ENCODE measurements around the gene FUZ.

The FUZ gene, protein sequence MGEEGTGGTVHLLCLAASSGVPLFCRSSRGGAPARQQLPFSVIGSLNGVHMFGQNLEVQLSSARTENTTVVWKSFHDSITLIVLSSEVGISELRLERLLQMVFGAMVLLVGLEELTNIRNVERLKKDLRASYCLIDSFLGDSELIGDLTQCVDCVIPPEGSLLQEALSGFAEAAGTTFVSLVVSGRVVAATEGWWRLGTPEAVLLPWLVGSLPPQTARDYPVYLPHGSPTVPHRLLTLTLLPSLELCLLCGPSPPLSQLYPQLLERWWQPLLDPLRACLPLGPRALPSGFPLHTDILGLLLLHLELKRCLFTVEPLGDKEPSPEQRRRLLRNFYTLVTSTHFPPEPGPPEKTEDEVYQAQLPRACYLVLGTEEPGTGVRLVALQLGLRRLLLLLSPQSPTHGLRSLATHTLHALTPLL

GRCh38 chr19:49812997-49813861 is at the start of gene FUZ:
TSS of gene FUZ (minus strand) at chr19:49813292. CDS start at chr19:49813106, 186 bp downstream.
- peak; percentile 95 to 100 (median 98) for DNase-seq
- intact Hi-C loops (cut with DNase I): loop anchor here (1.0 kb wide), 1 partner anchor 64 kb away; the partner anchor contains the start of genes AKT1S1 and TBC1D17

- no peak for DNase-seq
- intact Hi-C loops (cut with DNase I): no loop called here
Observed at GRCh38 chr19:49862391-49863253, 49.5 kb upstream of the FUZ start.

DNA sequence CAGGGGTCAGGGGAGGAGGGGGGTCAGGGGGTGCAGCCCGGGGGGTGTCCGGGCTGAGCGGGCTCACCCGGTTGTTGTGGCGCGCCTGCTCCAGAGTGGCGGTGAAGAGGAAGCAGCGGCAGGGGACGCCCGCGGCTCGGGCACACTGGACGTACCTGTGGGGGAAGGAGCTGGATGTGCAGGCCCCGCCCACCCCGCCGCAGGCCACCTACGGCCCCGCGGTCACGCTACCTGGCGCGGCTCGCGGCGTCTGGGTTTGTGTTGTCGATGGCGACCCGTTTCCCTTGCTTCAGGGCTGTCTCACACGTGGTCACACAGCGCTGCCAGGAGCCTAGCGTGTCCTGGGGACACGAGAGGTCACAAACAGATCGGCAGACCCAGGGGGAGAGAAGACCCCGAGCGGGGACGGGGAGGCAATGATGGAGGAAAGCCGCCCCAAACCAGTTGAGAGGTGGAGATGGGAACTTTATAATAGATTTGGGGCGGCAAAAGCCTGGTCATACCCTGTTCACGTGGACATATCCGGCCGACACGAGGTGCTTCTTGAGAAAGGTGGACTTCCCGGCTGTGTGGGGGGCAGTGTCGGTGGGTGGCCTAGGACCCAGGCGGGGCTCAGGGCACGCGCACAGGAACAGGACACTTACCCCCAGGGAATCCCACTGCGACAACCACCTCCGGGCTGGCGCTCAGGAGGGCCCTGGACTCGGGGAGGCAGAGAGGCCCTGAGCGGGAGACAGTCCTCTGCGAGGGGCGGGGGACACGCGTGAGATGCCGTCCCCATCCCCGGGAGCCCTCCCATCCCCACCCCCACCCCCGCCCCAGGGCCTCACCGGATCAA is 48.7 kb upstream of the FUZ start:
- DNase-seq: no peak
- intact Hi-C loops (cut with DNase I): no loop called here

DNA sequence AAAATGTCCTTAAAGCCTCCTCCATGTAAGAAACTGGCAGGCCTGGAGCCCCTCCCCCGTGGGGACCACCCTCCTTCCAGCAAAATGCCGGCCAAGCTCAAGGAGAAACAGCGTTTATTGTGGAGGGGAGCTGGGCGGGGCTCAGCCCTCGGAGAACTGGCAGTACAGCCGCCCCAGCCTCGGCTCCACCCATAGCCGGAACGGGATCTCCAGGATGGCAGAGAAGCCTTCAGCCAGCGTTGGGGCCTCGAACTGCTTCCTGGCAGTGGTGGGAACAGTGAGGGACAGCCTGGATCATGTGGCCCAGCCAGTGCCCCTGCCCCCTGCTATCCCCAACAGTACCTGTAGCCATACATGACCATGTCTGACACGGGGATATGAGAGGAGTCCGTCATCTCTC is 48.0 kb upstream of the FUZ start:
- intact Hi-C loops (cut with DNase I): no loop called here
- DNase-seq: peak in 1 of 10 donors; percentile 89

- no peak for DNase-seq
- intact Hi-C loops (cut with DNase I): no loop called here
Observed at GRCh38 chr19:49860336-49861102, 47.4 kb upstream of the FUZ start.

DNA sequence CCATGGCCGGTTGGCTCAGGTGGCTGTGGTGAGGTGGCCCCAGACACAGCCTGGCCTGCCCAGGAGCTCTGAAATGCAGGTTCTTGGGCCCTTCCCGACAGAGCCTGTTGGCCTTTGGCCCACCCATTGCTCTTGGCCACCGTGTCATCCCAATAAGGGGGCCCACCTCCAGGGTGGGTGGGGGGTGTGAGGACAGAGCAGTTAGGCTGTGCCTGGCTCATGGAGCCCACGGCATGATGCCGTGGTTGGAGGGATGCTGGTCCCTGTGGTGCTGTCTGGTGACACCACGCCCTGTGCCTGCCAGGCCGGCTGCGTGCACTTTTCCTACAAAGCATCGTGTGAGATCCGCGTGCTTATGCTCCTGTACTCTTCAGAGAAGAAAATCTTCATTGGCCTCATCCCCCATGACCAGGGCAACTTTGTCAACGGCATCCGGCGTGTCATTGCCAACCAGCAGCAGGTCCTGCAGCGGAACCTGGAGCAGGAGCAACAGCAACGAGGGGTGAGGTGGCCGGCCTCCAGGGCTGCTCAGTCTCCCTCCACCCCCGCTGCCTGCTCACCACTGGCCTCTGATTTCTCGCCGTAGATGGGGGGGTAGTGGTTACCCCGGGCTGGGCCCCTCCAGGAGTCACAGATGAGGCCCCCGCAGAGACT is 46.7 kb upstream of the FUZ start:
- no peak for DNase-seq
- intact Hi-C loops (cut with DNase I): no loop called here

GRCh38 chr19:49858088-49858985 is 45.2 kb upstream of the FUZ start:
- intact Hi-C loops (cut with DNase I): no loop called here
- peak in 5 of 10 donors; percentile 38 to 93 (median 69) for DNase-seq

DNA sequence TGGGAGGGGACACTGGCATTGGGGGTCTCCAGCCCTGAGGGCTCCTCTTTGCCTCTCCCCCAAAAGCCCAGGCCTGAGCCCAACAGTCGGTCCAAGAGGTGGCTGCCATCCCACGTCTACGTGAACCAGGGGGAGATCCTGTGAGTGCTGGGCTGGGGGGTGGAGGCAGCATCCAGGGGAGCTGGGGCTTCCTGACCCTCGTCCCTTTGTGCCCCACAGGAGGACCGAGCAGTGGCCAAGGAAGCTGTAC is 44.7 kb upstream of the FUZ start:
- intact Hi-C loops (cut with DNase I): no loop called here
- DNase-seq: peak in 1 of 10 donors; percentile 63

DNA sequence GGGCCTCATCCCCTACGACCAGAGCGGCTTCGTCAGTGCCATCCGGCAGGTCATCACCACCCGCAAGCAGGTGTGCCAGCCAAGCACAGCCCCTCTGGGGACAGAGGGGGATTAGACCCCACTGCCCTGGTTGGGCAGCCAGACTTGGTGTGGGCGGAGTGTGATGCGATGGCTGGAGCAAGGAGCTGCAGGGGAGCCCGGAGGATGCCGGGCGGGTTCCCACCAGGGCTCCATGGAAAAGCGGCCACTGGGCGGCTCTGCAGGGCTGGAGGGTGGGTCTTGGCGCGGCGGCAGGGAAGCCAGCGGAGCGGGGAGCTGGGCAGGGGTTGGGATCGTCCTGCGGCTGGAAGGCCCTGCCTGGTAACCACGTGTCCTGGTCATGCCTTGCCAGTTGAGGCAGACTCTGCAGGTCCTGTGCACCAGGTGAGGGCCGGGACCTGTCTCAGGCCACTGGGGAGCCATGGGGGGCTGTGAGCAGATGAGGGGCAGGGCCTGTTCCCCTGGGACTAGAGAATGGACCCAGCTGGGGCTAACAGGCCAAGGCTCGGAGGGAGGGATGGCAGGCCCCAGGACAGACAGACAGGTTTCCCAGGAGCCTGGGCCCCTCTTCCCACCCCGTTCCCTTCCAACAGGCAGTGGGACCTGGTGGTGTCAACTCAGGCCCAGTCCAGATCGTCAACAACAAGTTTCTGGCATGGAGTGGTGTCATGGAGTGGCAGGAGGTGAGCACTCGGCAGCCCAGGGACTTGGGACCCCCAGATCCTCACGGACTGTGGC is 44.2 kb upstream of the FUZ start:
- intact Hi-C loops (cut with DNase I): no loop called here
- DNase-seq: peak in 2 of 10 donors; percentile 25 to 54

GRCh38 chr19:49856574-49857021 is 43.5 kb upstream of the FUZ start:
- DNase-seq: peak in 2 of 10 donors; percentile 20 to 70
- intact Hi-C loops (cut with DNase I): no loop called here

DNA sequence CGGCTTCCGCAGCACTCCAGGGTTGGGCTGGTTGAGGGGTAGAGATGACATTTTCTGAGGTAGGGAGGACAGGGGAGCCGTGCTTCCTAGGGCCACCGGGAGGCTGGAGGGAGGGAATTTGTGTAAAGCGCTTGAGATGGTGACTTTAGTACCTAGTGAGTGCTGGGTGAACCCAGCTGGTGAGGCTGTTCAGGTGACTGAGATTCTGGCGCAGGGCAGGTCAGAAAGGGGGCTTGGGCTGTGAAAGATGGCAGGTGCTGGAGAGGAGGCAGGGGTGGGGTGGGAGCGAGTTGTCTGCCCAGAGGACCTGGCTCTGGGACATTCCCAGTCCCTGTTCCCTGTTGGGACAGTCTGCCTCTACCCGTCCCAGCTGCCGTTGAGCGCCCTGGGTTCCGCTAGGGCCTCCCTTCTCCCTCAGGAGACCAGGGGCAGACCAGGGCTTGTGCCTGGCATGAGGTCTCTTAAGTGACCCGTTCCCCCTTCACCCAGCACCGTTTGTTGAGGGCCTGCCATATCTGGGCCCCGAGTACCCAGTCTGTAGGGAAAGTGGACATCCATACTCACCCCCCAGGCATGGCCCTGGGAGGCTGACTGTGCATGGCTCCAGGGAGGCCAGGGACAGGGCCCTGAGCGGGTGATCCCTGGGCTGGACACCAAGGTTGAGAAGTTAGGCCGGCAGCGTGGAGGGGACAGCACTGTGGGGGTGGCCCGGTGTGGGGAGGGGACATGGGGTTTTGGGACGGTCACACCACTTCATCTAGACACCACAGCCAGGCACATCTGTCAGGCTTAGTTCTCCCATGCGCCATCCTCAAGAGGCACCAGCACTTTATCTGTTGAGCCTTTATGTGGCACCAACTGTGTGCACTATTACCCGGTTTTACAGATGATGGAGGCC is 42.8 kb upstream of the FUZ start:
- intact Hi-C loops (cut with DNase I): no loop called here
- peak in 1 of 10 donors; percentile 65 for DNase-seq

GRCh38 chr19:49855277-49855675 is 42.2 kb upstream of the FUZ start:
- no peak for DNase-seq
- intact Hi-C loops (cut with DNase I): no loop called here

- intact Hi-C loops (cut with DNase I): loop anchor here (5.0 kb wide), 1 partner anchor 37 kb away; the partner anchor contains the start of gene MED25
- no peak for DNase-seq
Observed at GRCh38 chr19:49854378-49855263, 41.5 kb upstream of the FUZ start.

DNA sequence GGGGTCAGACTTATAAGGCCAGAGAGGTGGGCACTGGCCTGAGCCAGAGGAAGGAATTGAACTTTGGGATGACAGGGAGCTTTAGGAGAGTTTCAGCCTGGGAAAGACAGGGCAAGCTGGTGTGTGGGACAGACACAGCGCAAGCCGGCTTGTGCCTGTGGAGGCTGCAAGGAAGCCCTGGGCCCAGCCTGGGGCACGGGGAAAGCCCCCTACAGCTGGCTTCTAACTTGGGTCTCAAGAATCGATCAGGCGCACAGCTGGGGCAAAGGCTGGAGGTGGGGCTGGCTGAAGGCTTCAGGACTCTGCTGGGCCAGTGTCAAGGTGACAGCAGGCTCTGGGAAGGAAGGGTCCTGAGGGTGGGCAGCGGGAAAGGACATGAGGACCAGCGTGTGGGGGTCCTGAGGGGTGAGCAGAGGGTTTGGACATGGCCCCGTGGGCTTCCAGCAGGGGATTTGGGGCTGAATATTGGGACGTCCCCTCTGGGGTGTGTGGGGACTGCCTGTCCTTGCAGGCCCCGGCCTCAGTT is 40.8 kb upstream of the FUZ start:
- intact Hi-C loops (cut with DNase I): loop anchor here (5.0 kb wide), 1 partner anchor 37 kb away; the partner anchor contains the start of gene MED25

More for the DNA sequence above, 40.8 kb upstream of the FUZ start:
- no peak for DNase-seq
